Mesendoderm (in vitro differentiated cells): ENCODE data around the gene SLC16A9.

ENCODE experiments used
- DNase-seq: peaks from one replicate; pipeline ENCODE4 v3.0.0; 2013
- H2AK5ac ChIP-seq: 2 replicates; pipeline ENCODE4 v1.6.1; 2013; ENCODE audit warnings: low read length, inconsistent platforms
- H2BK120ac ChIP-seq: 2 replicates; pipeline ENCODE4 v1.6.1; 2013; ENCODE audit warnings: low read depth, mild to moderate bottlenecking, low read length, moderate library complexity, mixed read lengths
- H2BK15ac ChIP-seq: replicated peaks from 2 replicates; pipeline ENCODE4 v1.6.1; 2013; ENCODE audit warnings: low read depth, mild to moderate bottlenecking, moderate library complexity
- H2BK5ac ChIP-seq: 2 replicates; pipeline ENCODE4 v1.6.1; 2013; ENCODE audit warnings: low read length, inconsistent platforms
- H3K18ac ChIP-seq: 2 replicates; pipeline ENCODE4 v1.6.1; 2013; ENCODE audit warnings: mild to moderate bottlenecking, low read length, mixed read lengths
- H3K23ac ChIP-seq: one replicate; pipeline ENCODE4 v1.6.1; 2013; ENCODE audit warnings: low read length
- H3K27ac ChIP-seq: 2 replicates; pipeline ENCODE4 v1.5.1; 2013; ENCODE audit warnings: low read depth, mild to moderate bottlenecking, inconsistent platforms, low read length, moderate library complexity
- H3K27me3 ChIP-seq: 2 replicates; pipeline ENCODE4 v1.6.1; 2013; ENCODE audit warnings: low read length, control low read depth, mild to moderate bottlenecking, inconsistent platforms; ENCODE audit not compliant: insufficient read depth, poor library complexity
- H3K36me3 ChIP-seq: 2 replicates; pipeline ENCODE4 v1.6.1; 2013; ENCODE audit warnings: low read length, inconsistent platforms; ENCODE audit not compliant: control insufficient read depth, insufficient read depth
- H3K4ac ChIP-seq: one replicate; pipeline ENCODE4 v1.6.1; 2013; ENCODE audit warnings: low read depth, mild to moderate bottlenecking, low read length, moderate library complexity
- H3K4me1 ChIP-seq: 2 replicates; pipeline ENCODE4 v1.6.1; 2013; ENCODE audit warnings: low read depth, low read length, inconsistent platforms; ENCODE audit not compliant: control insufficient read depth
- H3K4me2 ChIP-seq: 2 replicates; pipeline ENCODE4 v1.6.1; 2013; ENCODE audit warnings: low read length
- H3K4me3 ChIP-seq: 2 replicates; pipeline ENCODE4 v1.5.1; 2013; ENCODE audit warnings: mild to moderate bottlenecking, low read length
- H3K56ac ChIP-seq: one replicate; pipeline ENCODE4 v1.6.1; 2013; ENCODE audit warnings: low read length
- H3K79me1 ChIP-seq: 2 replicates; pipeline ENCODE4 v1.6.1; 2013; ENCODE audit warnings: low read length, inconsistent platforms
- H3K79me2 ChIP-seq: 2 replicates; pipeline ENCODE4 v1.6.1; 2013; ENCODE audit warnings: mild to moderate bottlenecking, low read length; ENCODE audit not compliant: control insufficient read depth, insufficient read depth
- H3K9ac ChIP-seq: 2 replicates; pipeline ENCODE4 v1.6.1; 2013; ENCODE audit warnings: low read length, inconsistent platforms
- H4K5ac ChIP-seq: one replicate; pipeline ENCODE4 v1.6.1; 2013; ENCODE audit warnings: low read length
- H4K8ac ChIP-seq: one replicate; pipeline ENCODE4 v1.6.1; 2013; ENCODE audit warnings: low read depth, mild to moderate bottlenecking, control low read depth, low read length, moderate library complexity
- WGBS: extraction: QIAGEN DNeasy Blood & Tissue Kit; methylation state at CpG from one replicate; pipeline ENCODE4 v1.1.7; 2013; ENCODE audit warnings: low lambda C conversion rate, missing lambda C conversion rate; ENCODE audit not compliant: insufficient coverage; ENCODE audit errors: extremely low coverage; 5-methylcytosine and 5-hydroxymethylcytosine counted together

SLC16A9 gene

GRCh38 chr10:59631237-59631636 is 78.4 kb downstream of the SLC16A9 start:
- H2BK120ac ChIP-seq, result no peak overlapping the region
- no peaks in the 10 kb centered on the region for H3K79me1 ChIP-seq
- no peak overlapping the region for H4K5ac ChIP-seq
- H3K4ac ChIP-seq, result no peak overlapping the region
- H3K56ac ChIP-seq, result no peak overlapping the region
- no peak overlapping the region for H3K4me2 ChIP-seq
- no peak overlapping the region for H2AK5ac ChIP-seq
- no peak overlapping the region for H3K27ac ChIP-seq
- no peak overlapping the region for H3K23ac ChIP-seq
- H3K79me2 ChIP-seq, result no peaks in the 10 kb centered on the region
- H3K4me1 ChIP-seq, result no peaks in the 10 kb centered on the region
- H3K36me3 ChIP-seq, result no peaks in the 10 kb centered on the region
- H3K18ac ChIP-seq, result no peak overlapping the region
- no peak overlapping the region for H3K9ac ChIP-seq
- H3K4me3 ChIP-seq, result no peak overlapping the region
- no peak for DNase-seq
- no peaks in the 10 kb centered on the region for H3K27me3 ChIP-seq
- H2BK15ac ChIP-seq, result no peak overlapping the region
- no peak overlapping the region for H2BK5ac ChIP-seq
- H4K8ac ChIP-seq, result no peak overlapping the region

GRCh38 chr10:59628965-59629364 is 80.7 kb downstream of the SLC16A9 start:
- Histone ChIP-seq H3K4ac (no peak overlapping the region), H3K18ac (no peak overlapping the region), H3K27me3 (no peaks in the 10 kb centered on the region), H3K4me2 (no peak overlapping the region), H3K36me3 (no peaks in the 10 kb centered on the region), H3K4me1 (no peaks in the 10 kb centered on the region), H4K5ac (no peak overlapping the region), H3K79me1 (no peaks in the 10 kb centered on the region), H2BK15ac (no peak overlapping the region), H3K23ac (no peak overlapping the region), H3K79me2 (no peaks in the 10 kb centered on the region), H3K9ac (no peak overlapping the region), H3K4me3 (no peak overlapping the region), H2AK5ac (no peak overlapping the region), H3K56ac (no peak overlapping the region), H2BK5ac (no peak overlapping the region), H3K27ac (no peak overlapping the region), H2BK120ac (no peak overlapping the region), H4K8ac (no peak overlapping the region)
- WGBS, result no CpG with 5 or more reads among the region's 4 CpGs
- no peak for DNase-seq

GRCh38 chr10:59628456-59628855 is 81.2 kb downstream of the SLC16A9 start:
- Histone ChIP-seq H2BK5ac (no peak overlapping the region), H3K79me1 (no peaks in the 10 kb centered on the region), H3K9ac (no peak overlapping the region), H3K79me2 (no peaks in the 10 kb centered on the region), H3K4me3 (no peak overlapping the region), H3K18ac (no peak overlapping the region), H3K27me3 (no peaks in the 10 kb centered on the region), H3K4me2 (no peak overlapping the region), H4K5ac (no peak overlapping the region), H3K23ac (no peak overlapping the region), H3K4ac (no peak overlapping the region), H2BK120ac (no peak overlapping the region), H4K8ac (no peak overlapping the region), H3K36me3 (no peaks in the 10 kb centered on the region), H3K56ac (no peak overlapping the region), H2AK5ac (no peak overlapping the region), H2BK15ac (no peak overlapping the region), H3K27ac (no peak overlapping the region), H3K4me1 (no peaks in the 10 kb centered on the region)
- no peak for DNase-seq
- WGBS, result no CpG with 5 or more reads among the region's 6 CpGs

- Histone ChIP-seq H4K5ac (no peak overlapping the region), H2BK120ac (no peak overlapping the region), H3K36me3 (no peaks in the 10 kb centered on the region), H3K56ac (no peak overlapping the region), H3K79me2 (no peaks in the 10 kb centered on the region), H3K27ac (no peak overlapping the region), H3K23ac (no peak overlapping the region), H3K4me3 (no peak overlapping the region), H3K4me2 (no peak overlapping the region), H3K4ac (no peak overlapping the region), H3K27me3 (no peaks in the 10 kb centered on the region), H3K9ac (no peak overlapping the region), H3K4me1 (no peaks in the 10 kb centered on the region), H3K18ac (no peak overlapping the region), H3K79me1 (no peaks in the 10 kb centered on the region), H2AK5ac (no peak overlapping the region), H2BK5ac (no peak overlapping the region), H4K8ac (no peak overlapping the region), H2BK15ac (no peak overlapping the region)
- DNase-seq, result no peak
- no CpG with 5 or more reads among the region's 4 CpGs for WGBS
These were observed 82.2 kb downstream of the SLC16A9 start for GRCh38 chr10:59627366-59628018.

- Histone ChIP-seq H4K8ac (no peak overlapping the region), H3K4ac (no peak overlapping the region), H3K18ac (no peak overlapping the region), H3K4me1 (no peaks in the 10 kb centered on the region), H4K5ac (no peak overlapping the region), H3K23ac (no peak overlapping the region), H3K4me2 (no peak overlapping the region), H2BK120ac (no peak overlapping the region), H3K4me3 (no peak overlapping the region), H3K9ac (no peak overlapping the region), H2BK5ac (no peak overlapping the region), H2BK15ac (no peak overlapping the region), H3K79me2 (no peaks in the 10 kb centered on the region), H3K56ac (no peak overlapping the region), H3K36me3 (no peaks in the 10 kb centered on the region), H3K79me1 (no peaks in the 10 kb centered on the region), H3K27ac (no peak overlapping the region), H2AK5ac (no peak overlapping the region), H3K27me3 (no peaks in the 10 kb centered on the region)
- DNase-seq, result no peak
- no CpG with 5 or more reads among the region's 3 CpGs for WGBS
These were observed 83.2 kb downstream of the SLC16A9 start for GRCh38 chr10:59626523-59626869.
